Brain microvascular endothelial cell (primary cell): Measurements from ENCODE around the gene CGA.

Experiments
- DNase-seq: peaks from one replicate; pipeline ENCODE4 v3.0.0-alpha.2; 2020
- H3K27ac ChIP-seq: fragments of 250-450 bp; sonication (Bioruptor Pico); 2 replicates; pipeline ENCODE4 v1.5.1; 2020; ENCODE audit warnings: mild to moderate bottlenecking, moderate library complexity
- H3K27me3 ChIP-seq: fragments of 250-450 bp; sonication (Bioruptor Pico); replicated peaks from 2 replicates; pipeline ENCODE4 v1.5.1; 2020; ENCODE audit warnings: mild to moderate bottlenecking
- H3K36me3 ChIP-seq: fragments of 250-450 bp; sonication (Bioruptor Pico); replicated peaks from 2 replicates; pipeline ENCODE4 v1.5.1; 2020; ENCODE audit warnings: mild to moderate bottlenecking
- H3K4me3 ChIP-seq: 2 replicates; pipeline ENCODE4 v1.5.1; 2011; ENCODE audit warnings: low read depth, mild to moderate bottlenecking, control low read depth, low read length, moderate library complexity
- in situ Hi-C: cut with HindIII; loops from 2 replicates; pipeline ENCODE4 v1.10.0; 2017; ENCODE audit warnings: low sequenced_read_pairs, low pct_ligation_motif_present
- TF ChIP-seq, protein P1 (sequence below): IDR thresholded peaks from 2 replicates; pipeline ENCODE4 v1.5.1; 2011; ENCODE audit warnings: low read depth, mild to moderate bottlenecking, moderate library complexity, low read length, control low read depth, inconsistent platforms; ENCODE audit errors: missing control alignments

The CGA gene

DNA sequence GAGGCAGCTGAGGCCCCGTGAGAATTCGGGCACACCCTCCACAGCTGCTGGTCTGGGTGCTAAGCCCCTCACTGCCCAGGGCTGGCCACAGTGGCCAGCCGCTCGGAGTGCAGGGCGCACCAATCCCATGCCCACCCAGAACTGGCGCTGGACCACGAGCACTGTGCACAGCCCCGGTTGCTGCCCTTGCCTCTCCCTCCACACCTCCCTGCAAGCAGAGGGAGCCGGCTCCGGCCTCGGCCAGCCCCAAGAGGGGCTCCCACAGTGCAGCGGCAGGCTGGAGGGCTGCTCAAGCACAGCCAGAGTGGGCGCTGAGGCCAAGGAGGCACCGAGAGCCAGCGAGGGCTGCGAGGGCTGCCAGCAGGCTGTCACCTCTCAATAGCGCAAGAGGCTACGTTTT, 35.0 kb downstream of the CGA start:
- no peak overlapping the region for H3K4me3 ChIP-seq
- H3K27me3 ChIP-seq = no peaks in the 10 kb centered on the region
- TF ChIP-seq, protein P1, sequence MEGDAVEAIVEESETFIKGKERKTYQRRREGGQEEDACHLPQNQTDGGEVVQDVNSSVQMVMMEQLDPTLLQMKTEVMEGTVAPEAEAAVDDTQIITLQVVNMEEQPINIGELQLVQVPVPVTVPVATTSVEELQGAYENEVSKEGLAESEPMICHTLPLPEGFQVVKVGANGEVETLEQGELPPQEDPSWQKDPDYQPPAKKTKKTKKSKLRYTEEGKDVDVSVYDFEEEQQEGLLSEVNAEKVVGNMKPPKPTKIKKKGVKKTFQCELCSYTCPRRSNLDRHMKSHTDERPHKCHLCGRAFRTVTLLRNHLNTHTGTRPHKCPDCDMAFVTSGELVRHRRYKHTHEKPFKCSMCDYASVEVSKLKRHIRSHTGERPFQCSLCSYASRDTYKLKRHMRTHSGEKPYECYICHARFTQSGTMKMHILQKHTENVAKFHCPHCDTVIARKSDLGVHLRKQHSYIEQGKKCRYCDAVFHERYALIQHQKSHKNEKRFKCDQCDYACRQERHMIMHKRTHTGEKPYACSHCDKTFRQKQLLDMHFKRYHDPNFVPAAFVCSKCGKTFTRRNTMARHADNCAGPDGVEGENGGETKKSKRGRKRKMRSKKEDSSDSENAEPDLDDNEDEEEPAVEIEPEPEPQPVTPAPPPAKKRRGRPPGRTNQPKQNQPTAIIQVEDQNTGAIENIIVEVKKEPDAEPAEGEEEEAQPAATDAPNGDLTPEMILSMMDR = no peak
- no peaks in the 10 kb centered on the region for H3K36me3 ChIP-seq
- in situ Hi-C loops = no loop called here
- H3K27ac ChIP-seq = no peak overlapping the region
- DNase-seq = no peak

DNA sequence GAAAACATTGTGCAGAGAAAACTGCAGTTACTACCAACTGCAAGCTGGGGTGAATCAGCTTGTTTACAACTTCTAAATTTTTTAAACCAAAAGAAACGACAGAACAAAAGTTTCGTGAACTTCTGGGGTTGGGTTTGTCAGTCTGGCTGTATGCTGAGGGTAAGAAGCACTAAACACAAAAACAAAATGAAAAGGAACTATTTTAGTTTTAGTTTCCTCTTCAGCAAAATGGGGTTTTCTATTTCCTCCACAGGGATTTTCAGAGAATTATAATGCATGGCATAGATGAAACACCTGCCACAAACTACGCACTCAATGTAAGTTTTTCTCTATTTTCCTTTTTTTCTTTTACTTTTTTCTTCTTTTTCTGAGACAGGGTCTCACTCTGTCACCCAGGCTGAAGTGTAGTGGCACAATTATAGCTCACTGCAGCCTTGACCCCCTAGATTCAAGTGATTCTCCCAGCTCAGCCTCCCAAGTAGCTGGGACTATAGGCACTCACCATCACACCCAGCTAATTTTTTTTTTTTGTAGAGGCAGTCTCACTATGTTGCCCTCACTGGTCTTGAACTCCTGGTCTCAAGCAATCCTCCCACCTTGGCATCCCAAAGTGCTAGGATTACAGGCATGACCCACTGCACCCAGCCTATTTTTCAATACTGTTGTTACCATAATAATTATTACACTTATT, 40.6 kb downstream of the CGA start:
- no peak for DNase-seq
- Histone ChIP-seq H3K27ac (no peak overlapping the region), H3K27me3 (no peaks in the 10 kb centered on the region), H3K36me3 (no peaks in the 10 kb centered on the region), H3K4me3 (no peak overlapping the region)
- TF ChIP-seq, protein P1 = no peak
- in situ Hi-C loops = no loop called here

DNA sequence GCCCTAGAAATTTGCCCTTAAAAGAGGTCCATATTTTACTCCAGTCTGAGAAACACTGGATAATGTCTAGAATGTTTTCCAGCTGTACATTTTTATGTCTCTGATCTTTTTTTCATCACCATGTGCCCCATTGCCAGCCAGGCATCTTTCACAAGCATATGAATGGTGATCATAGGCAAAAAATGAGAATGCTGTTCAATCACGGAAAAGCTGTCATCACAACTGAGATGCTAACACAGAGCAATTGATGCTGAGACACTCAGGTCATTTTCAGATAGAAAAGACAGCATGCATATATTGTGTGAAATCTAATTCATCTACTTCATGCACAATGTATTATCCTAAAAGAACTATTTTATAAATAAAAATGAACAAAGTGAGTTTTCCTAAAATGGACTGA, 41.6 kb downstream of the CGA start:
- in situ Hi-C loops = no loop called here
- no peak for DNase-seq
- no peak overlapping the region for H3K27ac ChIP-seq
- TF ChIP-seq, protein P1 = no peak
- H3K27me3 ChIP-seq = no peaks in the 10 kb centered on the region
- H3K4me3 ChIP-seq = no peak overlapping the region
- H3K36me3 ChIP-seq = no peaks in the 10 kb centered on the region

DNA sequence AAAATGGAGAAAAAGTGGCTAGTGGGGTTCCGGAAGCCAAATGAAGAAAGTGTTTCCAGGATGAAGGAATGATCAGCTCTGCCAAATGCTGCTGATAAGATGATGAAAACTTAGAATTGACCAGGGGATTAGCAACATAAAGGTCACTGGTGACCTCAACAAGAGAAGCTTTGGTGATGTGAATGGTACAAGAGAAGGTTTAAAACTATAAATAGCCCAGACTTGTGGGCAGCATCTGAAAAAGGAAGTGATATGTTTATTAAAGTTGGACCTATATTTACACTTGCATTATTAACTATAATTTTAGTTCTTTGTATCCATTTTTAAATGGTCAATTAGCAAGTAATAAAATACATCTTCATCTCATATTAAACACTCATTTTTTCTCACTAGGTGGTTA, 45.1 kb downstream of the CGA start:
- Histone ChIP-seq H3K36me3 (no peaks in the 10 kb centered on the region), H3K4me3 (no peak overlapping the region), H3K27me3 (no peaks in the 10 kb centered on the region), H3K27ac (no peak overlapping the region)
- no peak for DNase-seq
- TF ChIP-seq, protein P1 = no peak
- in situ Hi-C loops = no loop called here

DNA sequence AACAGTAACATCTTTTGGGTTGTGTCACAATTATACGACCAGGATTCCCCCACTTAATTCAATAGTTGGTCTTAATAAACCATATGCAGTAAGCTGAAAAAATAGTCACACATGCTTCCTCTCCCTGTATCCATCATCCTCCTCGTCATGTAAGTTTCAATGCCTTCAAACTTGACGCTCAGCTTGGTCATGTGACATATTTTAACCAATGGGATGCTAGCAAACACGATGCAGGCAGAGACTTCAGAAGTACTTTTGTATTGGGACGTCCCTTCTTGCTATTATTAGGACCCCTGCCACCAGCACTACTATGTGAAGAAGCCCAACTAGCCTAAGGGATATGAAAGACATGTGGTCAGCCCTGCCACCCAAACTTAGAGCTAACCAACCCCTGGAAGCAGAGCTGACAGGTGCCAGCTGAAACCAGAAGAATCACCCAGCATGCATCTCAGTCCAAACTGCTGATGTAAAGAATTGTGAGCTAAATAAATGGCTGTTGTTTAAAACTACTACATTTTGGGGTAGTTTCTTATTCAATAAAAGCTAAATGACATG, 49.3 kb downstream of the CGA start:
- H3K36me3 ChIP-seq = no peaks in the 10 kb centered on the region
- TF ChIP-seq, protein P1 = no peak
- no peak overlapping the region for H3K4me3 ChIP-seq
- DNase-seq = no peak
- in situ Hi-C loops = no loop called here
- H3K27ac ChIP-seq = no peak overlapping the region
- H3K27me3 ChIP-seq = no peaks in the 10 kb centered on the region

DNA sequence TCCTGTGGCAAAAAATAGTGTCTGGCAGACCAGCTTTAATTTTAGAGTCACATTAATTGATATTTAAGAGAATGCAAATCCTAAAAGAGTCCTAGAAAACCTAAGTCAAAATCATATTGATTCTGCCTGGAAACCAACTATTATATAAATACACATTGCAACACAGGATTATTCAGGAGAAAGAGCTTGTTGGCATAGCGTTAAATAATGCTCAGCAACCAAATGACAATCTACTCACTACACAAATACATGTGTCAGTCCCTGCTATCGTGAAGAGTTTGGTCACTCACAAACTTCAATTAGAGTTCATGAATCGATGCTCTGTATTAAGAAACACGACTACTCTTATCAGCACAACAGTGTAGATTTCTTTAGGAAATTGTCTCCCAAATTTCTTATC, 54.2 kb downstream of the CGA start:
- no peak overlapping the region for H3K27ac ChIP-seq
- no peak for DNase-seq
- no peak overlapping the region for H3K4me3 ChIP-seq
- H3K27me3 ChIP-seq = no peaks in the 10 kb centered on the region
- H3K36me3 ChIP-seq = no peaks in the 10 kb centered on the region
- in situ Hi-C loops = no loop called here
- TF ChIP-seq, protein P1 = no peak
